Chondrocyte (in vitro differentiated cells): Measurements from ENCODE around the gene CTCF. TPM values are rescaled to one million over a fixed set of nuclear protein-coding genes. Genes with fewer than 3 reads are reported as not detected.

Source experiments
- DNase-seq: peaks from one replicate; pipeline ENCODE4 v3.0.0; 2021; ENCODE audit warnings: mixed read lengths, low spot score
- H3K27ac Mint-ChIP-seq: one replicate; pipeline ENCODE4 v1.8.0; 2021; ENCODE audit warnings: mild to moderate bottlenecking, moderate library complexity, mixed read lengths; ENCODE audit not compliant: unreplicated experiment
- H3K27me3 Mint-ChIP-seq: 2 replicates; pipeline ENCODE4 v1.8.0; 2021; ENCODE audit warnings: low read depth, mixed read lengths
- H3K36me3 Mint-ChIP-seq: 2 replicates; pipeline ENCODE4 v1.8.0; 2021; ENCODE audit warnings: low read depth, mixed read lengths
- H3K4me1 Mint-ChIP-seq: 2 replicates; pipeline ENCODE4 v1.8.0; 2021; ENCODE audit warnings: low read depth, mild to moderate bottlenecking, mixed read lengths
- H3K4me3 Mint-ChIP-seq: one replicate; pipeline ENCODE4 v1.8.0; 2021; ENCODE audit warnings: mild to moderate bottlenecking, moderate library complexity, mixed read lengths; ENCODE audit not compliant: unreplicated experiment
- H3K9me3 Mint-ChIP-seq: 2 replicates; pipeline ENCODE4 v1.8.0; 2021; ENCODE audit warnings: low read depth, mixed read lengths
- CTCF ChIP-seq: fragments of 200-600 bp; sonication (generic); IDR thresholded peaks from 2 replicates; pipeline ENCODE4 v1.5.0; 2021; ENCODE audit warnings: antibody characterized with exemption, mild to moderate bottlenecking, moderate library complexity
- total RNA-seq: library from RNA; stranded (reverse); gene quantifications from 3 replicates; pipeline ENCODE4 v1.2.1, GENCODE V29; 2021

CTCF gene
- total RNA-seq, 1 donor from 2014 or later = 31.2 TPM

- Mint-ChIP-seq H3K4me1 (peaks cover 52% of the 10 kb centered on the region), H3K36me3 (peaks cover 25% of the 10 kb centered on the region), H3K27ac (peak overlapping the region; percentile 83), H3K4me3 (no peak overlapping the region), H3K9me3 (no peaks in the 10 kb centered on the region), H3K27me3 (no peaks in the 10 kb centered on the region)
- DNase-seq = no peak
- TF ChIP-seq CTCF = no peak
These were observed 22.4 kb upstream of the CTCF start for GRCh38 chr16:67539691-67540635.

GRCh38 chr16:67540756-67541155, 21.6 kb upstream of the CTCF start:
- no peaks in the 10 kb centered on the region for H3K9me3 Mint-ChIP-seq
- H3K27ac Mint-ChIP-seq = peak overlapping the region; percentile 83
- no peaks in the 10 kb centered on the region for H3K27me3 Mint-ChIP-seq
- H3K36me3 Mint-ChIP-seq = peaks cover 25% of the 10 kb centered on the region
- no peak for TF ChIP-seq CTCF
- DNase-seq = no peak
- H3K4me3 Mint-ChIP-seq = no peak overlapping the region
- H3K4me1 Mint-ChIP-seq = peaks cover 44% of the 10 kb centered on the region

- no peaks in the 10 kb centered on the region for H3K27me3 Mint-ChIP-seq
- H3K9me3 Mint-ChIP-seq = no peaks in the 10 kb centered on the region
- H3K36me3 Mint-ChIP-seq = peaks cover 25% of the 10 kb centered on the region
- no peak for TF ChIP-seq CTCF
- peaks cover 36% of the 10 kb centered on the region for H3K4me1 Mint-ChIP-seq
- H3K4me3 Mint-ChIP-seq = no peak overlapping the region
- peak overlapping the region; percentile 76 for H3K27ac Mint-ChIP-seq
- no peak for DNase-seq
These were observed 20.7 kb upstream of the CTCF start for GRCh38 chr16:67541391-67542263.

GRCh38 chr16:67542464-67542863, 19.9 kb upstream of the CTCF start:
- no peaks in the 10 kb centered on the region for H3K9me3 Mint-ChIP-seq
- no peak for DNase-seq
- H3K4me1 Mint-ChIP-seq = peaks cover 33% of the 10 kb centered on the region
- H3K27me3 Mint-ChIP-seq = no peaks in the 10 kb centered on the region
- H3K27ac Mint-ChIP-seq = peak overlapping the region; percentile 79
- TF ChIP-seq CTCF = no peak
- peaks cover 25% of the 10 kb centered on the region for H3K36me3 Mint-ChIP-seq
- H3K4me3 Mint-ChIP-seq = no peak overlapping the region

GRCh38 chr16:67543036-67543435, 19.3 kb upstream of the CTCF start:
- no peak for TF ChIP-seq CTCF
- no peak for DNase-seq
- Mint-ChIP-seq H3K4me3 (no peak overlapping the region), H3K9me3 (no peaks in the 10 kb centered on the region), H3K27me3 (no peaks in the 10 kb centered on the region), H3K36me3 (peaks cover 25% of the 10 kb centered on the region), H3K27ac (no peak overlapping the region), H3K4me1 (peaks cover 33% of the 10 kb centered on the region)
